ENCODE measurements around the gene SLC27A3. TPM values are rescaled to one million over a fixed set of nuclear protein-coding genes. Genes with fewer than 3 reads are reported as not detected.

The SLC27A3 gene
- total RNA-seq, 2 donors from 2014 or later: 71.7 to 116 TPM

DNA sequence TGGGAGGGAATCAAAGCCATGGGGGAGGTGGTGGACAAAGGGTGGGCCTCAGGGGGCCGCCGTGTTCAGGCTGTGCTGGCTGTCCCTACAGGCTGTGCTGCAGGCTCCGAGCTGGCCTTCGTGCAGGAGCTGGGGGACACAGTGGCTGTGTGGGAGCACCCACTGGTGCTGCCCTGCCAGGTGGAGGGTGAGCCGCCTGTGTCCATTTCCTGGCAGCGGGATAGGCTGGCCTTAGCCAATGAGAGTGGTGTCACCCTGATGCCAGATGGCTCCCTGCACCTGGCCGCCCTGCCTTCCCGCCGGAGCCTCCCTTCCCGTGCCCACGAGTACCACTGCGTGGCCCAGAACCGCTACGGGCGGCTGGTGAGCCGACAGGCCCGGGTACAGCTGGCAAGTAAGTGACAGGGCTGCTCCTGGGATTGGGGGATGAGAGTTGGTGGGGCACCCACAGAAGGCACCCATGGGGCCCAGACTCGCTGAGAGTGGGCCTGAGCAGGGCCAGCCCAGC lies 20.2 kb downstream of the SLC27A3 start:
- no peaks in the 10 kb centered on the region for H3K9me3 ChIP-seq
- H3K4me3 ChIP-seq: no peak overlapping the region
- no peak overlapping the region for H3K27ac ChIP-seq
- H3K27me3 ChIP-seq (replicated peaks; ENCODE audit: insufficient read depth): no peaks in the 10 kb centered on the region
- TF ChIP-seq CTCF (IDR thresholded peaks at IDR 0.05): no peak
- H3K4me1 ChIP-seq (ENCODE audit: control insufficient read depth in 1 of 2, low read depth in 2 of 2): peaks cover 4 to 9% of the 10 kb centered on the region in 2 donors
- DNase-seq (ENCODE audit: low spot score) (no peak), ATAC-seq (ENCODE audit: insufficient number of reproducible peaks, low FRiP score, low read depth) (no peak)
- peaks cover 3% of the 10 kb centered on the region for H3K36me3 ChIP-seq

- Histone ChIP-seq H3K4me1 (ENCODE audit: control insufficient read depth in 1 of 2, low read depth in 2 of 2) (peaks cover 4 to 7% of the 10 kb centered on the region in 2 donors), H3K9me3 (no peaks in the 10 kb centered on the region), H3K36me3 (peaks cover 3% of the 10 kb centered on the region), H3K27me3 (replicated peaks; ENCODE audit: insufficient read depth) (no peaks in the 10 kb centered on the region), H3K4me3 (no peak overlapping the region), H3K27ac (no peak overlapping the region)
- DNase-seq (ENCODE audit: low spot score) (no peak), ATAC-seq (ENCODE audit: insufficient number of reproducible peaks, low FRiP score, low read depth) (no peak)
- no peak for TF ChIP-seq CTCF (IDR thresholded peaks at IDR 0.05)
Observed at GRCh38 chr1:153795934-153796785, 21.0 kb downstream of the SLC27A3 start.

DNA sequence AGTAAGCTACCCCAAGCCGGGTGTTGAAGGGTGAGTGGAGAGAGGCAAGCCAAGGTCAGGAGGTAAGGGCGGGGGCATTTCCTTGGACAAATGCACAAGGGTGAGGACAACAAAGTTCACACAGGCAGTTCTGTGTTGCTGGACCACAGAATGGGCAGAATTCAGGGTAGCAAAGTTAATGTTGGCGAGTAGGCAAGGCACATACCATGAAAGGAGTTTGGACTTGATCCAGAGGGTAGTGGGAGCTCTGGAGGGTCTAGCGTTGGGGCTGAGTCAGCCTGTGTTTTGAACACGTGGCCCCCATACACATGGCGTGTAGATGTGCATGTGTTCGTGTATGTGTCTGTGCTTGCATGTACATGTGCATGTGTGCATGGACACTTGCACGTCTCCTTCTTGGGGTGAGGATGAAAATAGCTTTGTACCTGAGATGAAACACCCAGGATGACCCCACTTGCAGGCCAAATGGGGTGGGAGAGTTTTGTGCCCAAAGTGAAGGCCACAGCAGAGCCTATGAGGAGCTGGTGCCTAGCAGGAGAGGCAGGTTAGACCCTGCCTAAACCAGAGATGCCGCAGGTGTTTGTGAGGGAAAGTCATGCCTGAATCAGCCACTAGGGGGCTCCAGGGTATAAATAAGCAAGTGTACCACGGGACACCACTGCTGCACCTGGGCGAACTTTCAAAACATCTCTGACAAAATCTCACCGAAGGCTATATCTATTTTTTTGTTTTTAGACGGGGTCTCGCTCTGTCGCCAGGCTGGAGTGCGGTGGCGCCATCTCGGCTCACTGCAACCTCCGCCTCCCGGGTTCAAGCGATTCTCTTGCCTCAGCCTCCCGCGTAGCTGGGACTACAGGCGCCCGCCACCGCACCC lies 21.8 kb downstream of the SLC27A3 start:
- Histone ChIP-seq H3K27ac (no peak overlapping the region), H3K4me1 (ENCODE audit: control insufficient read depth in 1 of 2, low read depth in 2 of 2) (no peaks in the 10 kb centered on the region), H3K27me3 (replicated peaks; ENCODE audit: insufficient read depth) (no peaks in the 10 kb centered on the region), H3K36me3 (peaks cover 3% of the 10 kb centered on the region), H3K4me3 (no peak overlapping the region), H3K9me3 (no peaks in the 10 kb centered on the region)
- DNase-seq (ENCODE audit: low spot score): no peak
- peak; percentile 94 for TF ChIP-seq CTCF (IDR thresholded peaks at IDR 0.05)
- ATAC-seq (ENCODE audit: insufficient number of reproducible peaks, low FRiP score, low read depth): peak; percentile 81

- H3K9me3 ChIP-seq: no peaks in the 10 kb centered on the region
- TF ChIP-seq CTCF (IDR thresholded peaks at IDR 0.05): no peak
- H3K4me1 ChIP-seq (ENCODE audit: control insufficient read depth in 1 of 2, low read depth in 2 of 2): no peaks in the 10 kb centered on the region
- DNase-seq (ENCODE audit: low spot score) (no peak), ATAC-seq (ENCODE audit: insufficient number of reproducible peaks, low FRiP score, low read depth) (no peak)
- peaks cover 3% of the 10 kb centered on the region for H3K36me3 ChIP-seq
- H3K27ac ChIP-seq: no peak overlapping the region
- H3K27me3 ChIP-seq (replicated peaks; ENCODE audit: insufficient read depth): no peaks in the 10 kb centered on the region
- H3K4me3 ChIP-seq: no peak overlapping the region
Observed at GRCh38 chr1:153798468-153798780, 23.2 kb downstream of the SLC27A3 start.

GRCh38 chr1:153799016-153799415 lies 23.8 kb downstream of the SLC27A3 start:
- no peak for TF ChIP-seq CTCF (IDR thresholded peaks at IDR 0.05)

More at GRCh38 chr1:153799016-153799415, 23.8 kb downstream of the SLC27A3 start:
- H3K27me3 ChIP-seq (replicated peaks; ENCODE audit: insufficient read depth): no peaks in the 10 kb centered on the region
- DNase-seq (ENCODE audit: low spot score): no peak
- no peaks in the 10 kb centered on the region for H3K4me1 ChIP-seq (ENCODE audit: control insufficient read depth in 1 of 2, low read depth in 2 of 2)
- H3K36me3 ChIP-seq: peaks cover 3% of the 10 kb centered on the region
- H3K9me3 ChIP-seq: no peaks in the 10 kb centered on the region
- ATAC-seq (ENCODE audit: insufficient number of reproducible peaks, low FRiP score, low read depth): no peak
- H3K4me3 ChIP-seq: no peak overlapping the region
- no peak overlapping the region for H3K27ac ChIP-seq

Data from thoracic aorta (tissue), 2 donors.